SK-N-DZ (cell line): ENCODE results near the gene CRACR2A.

ENCODE experiments used
- DNase-seq: peaks from one replicate; pipeline ENCODE4 v3.0.0-alpha.2; 2015; ENCODE audit warnings: low spot score
- small RNA-seq, 2 experiments: library from RNA; depleted of rRNA; stranded (forward); fragments of <200 nt; gene quantifications; one replicate each; pipeline ENCODE3, GENCODE V24; 2014

CRACR2A gene

GRCh38 chr12:3565985-3566384 is 186.9 kb downstream of the CRACR2A start:
- DNase-seq = no peak

Small RNA genes lying within 50 kb of the gene (small RNA-seq; reads per million reads assigned to genes)
- 0 reads per million in 2 experiments for gene RNU6-174P
